HepG2 (cell line): Measurements from ENCODE around the gene DNAJC7. TPM values are rescaled to one million over a fixed set of nuclear protein-coding genes. Genes with fewer than 3 reads are reported as not detected.

ENCODE experiments used
- AGO1 ChIP-seq: fragments of 200-400 bp; formaldehyde crosslinking; IDR thresholded peaks from 2 replicates; pipeline ENCODE4 v1.6.1; 2017; ENCODE audit warnings: mild to moderate bottlenecking, low read depth, low read length, moderate library complexity; ENCODE audit not compliant: poor library complexity, severe bottlenecking
- AKAP8 ChIP-seq: sonication (generic); formaldehyde crosslinking; IDR thresholded peaks from 2 replicates; pipeline ENCODE4 v1.5.1; 2020; ENCODE audit warnings: mild to moderate bottlenecking, missing genetic modification reagents
- ARID2 ChIP-seq: sonication (generic); formaldehyde crosslinking; IDR thresholded peaks from 2 replicates; pipeline ENCODE4 v1.8.1; 2022; ENCODE audit warnings: mild to moderate bottlenecking, missing genetic modification reagents, borderline replicate concordance
- ELF1 ChIP-seq: sonication (generic); formaldehyde crosslinking; IDR thresholded peaks from 2 replicates; pipeline ENCODE4 v1.4.0; 2020; ENCODE audit warnings: missing genetic modification reagents
- FOXC1 ChIP-seq: sonication (generic); formaldehyde crosslinking; IDR thresholded peaks from 2 replicates; pipeline ENCODE4 v1.8.0; 2022; ENCODE audit warnings: mild to moderate bottlenecking, missing genetic modification reagents, borderline replicate concordance
- MAFG ChIP-seq: sonication (generic); formaldehyde crosslinking; IDR thresholded peaks from 2 replicates; pipeline ENCODE4 v1.5.1; 2020; ENCODE audit warnings: mild to moderate bottlenecking, missing genetic modification reagents
- NBN ChIP-seq: fragments of 450-650 bp; conservative IDR thresholded peaks from 2 replicates; pipeline ENCODE4 v1.6.1; 2017
- NFIC ChIP-seq: IDR thresholded peaks from 2 replicates; pipeline ENCODE4 v1.6.1; 2012; ENCODE audit warnings: mild to moderate bottlenecking, low read length, inconsistent platforms
- NFKBIZ ChIP-seq: IDR thresholded peaks from 2 replicates; pipeline ENCODE4 v1.6.1; 2018; ENCODE audit warnings: missing genetic modification reagents, missing compliant biosample characterization
- NR2F2 ChIP-seq: IDR thresholded peaks from 2 replicates; pipeline ENCODE4 v1.6.1; 2012; ENCODE audit warnings: low read depth, inconsistent platforms, borderline replicate concordance
- SIN3A ChIP-seq: IDR thresholded peaks from 2 replicates; pipeline ENCODE4 v1.6.1; 2011; ENCODE audit warnings: low read depth, mild to moderate bottlenecking, control low read depth, low read length, borderline replicate concordance
- SMARCC2 ChIP-seq: fragments of 450-650 bp; IDR thresholded peaks from 2 replicates; pipeline ENCODE4 v1.6.1; 2017; ENCODE audit warnings: antibody characterized with exemption, mild to moderate bottlenecking
- SNRNP70 ChIP-seq: fragments of 200-400 bp; formaldehyde crosslinking; IDR thresholded peaks from 2 replicates; pipeline ENCODE4 v1.6.1; 2017; ENCODE audit warnings: mild to moderate bottlenecking, low read depth, low read length, moderate library complexity
- TFE3 ChIP-seq: IDR thresholded peaks from 2 replicates; pipeline ENCODE4 v1.6.1; 2016
- U2AF1 ChIP-seq: fragments of 200-400 bp; formaldehyde crosslinking; optimal IDR thresholded peaks from 2 replicates; pipeline ENCODE3; 2017; ENCODE audit warnings: mild to moderate bottlenecking, low read depth, low read length
- ZBTB1 ChIP-seq: sonication (generic); formaldehyde crosslinking; IDR thresholded peaks from 2 replicates; pipeline ENCODE4 v1.4.0; 2020; ENCODE audit warnings: missing genetic modification reagents, borderline replicate concordance
- ZNF136 ChIP-seq: sonication (generic); formaldehyde crosslinking; IDR thresholded peaks from 2 replicates; pipeline ENCODE4 v1.8.1; 2022; ENCODE audit warnings: low read depth, mild to moderate bottlenecking, moderate library complexity, missing genetic modification reagents
- ZNF17 ChIP-seq: sonication (generic); formaldehyde crosslinking; IDR thresholded peaks from 2 replicates; pipeline ENCODE4 v1.5.0; 2020; ENCODE audit warnings: mild to moderate bottlenecking, missing genetic modification reagents
- ZNF337 ChIP-seq: sonication (generic); formaldehyde crosslinking; IDR thresholded peaks from 2 replicates; pipeline ENCODE4 v1.5.1; 2020; ENCODE audit warnings: missing genetic modification reagents, low read depth, mild to moderate bottlenecking, borderline replicate concordance
- ZNF33B ChIP-seq: sonication (generic); formaldehyde crosslinking; IDR thresholded peaks from 2 replicates; pipeline ENCODE4 v1.5.1; 2020; ENCODE audit warnings: mild to moderate bottlenecking, missing genetic modification reagents
- ZNF580 ChIP-seq: IDR thresholded peaks from 2 replicates; pipeline ENCODE4 v1.6.1; 2016; ENCODE audit warnings: low read depth, borderline replicate concordance
- ZNF644 ChIP-seq: IDR thresholded peaks from 2 replicates; pipeline ENCODE4 v1.6.1; 2016; ENCODE audit warnings: low read depth
- polyA plus RNA-seq, 8 experiments: library from polyadenylated mRNA; depleted of rRNA in 3 of 8; stranded (reverse) in 7 of 8; unstranded in 1 of 8; fragments of >200 nt; fragmentation: Illumina TruSeq in 4 of 8; extraction: Trizol in 4 of 8; gene quantifications; 2 replicates each; pipeline versions ENCODE4 v1.2.1 to v1.2.3, GENCODE V29; 2011 to 2016; ENCODE audit warnings: low read depth in 4 of 8, missing spikeins in 1 of 8, mixed read lengths in 1 of 8; ENCODE audit not compliant: insufficient read depth in 1 of 8
- total RNA-seq, 5 experiments: library from RNA; depleted of rRNA; stranded (reverse); fragments of >200 nt; fragmentation: Illumina TruSeq; extraction: Trizol; gene quantifications; 2 replicates each; pipeline ENCODE4 v1.2.3, GENCODE V29; 2016; ENCODE audit warnings: low read depth in 1 of 5
- TF ChIP-seq, protein P1 (sequence below): sonication (generic); formaldehyde crosslinking; IDR thresholded peaks from 2 replicates; pipeline ENCODE4 v1.4.0; 2020; ENCODE audit warnings: low read depth, mild to moderate bottlenecking, missing genetic modification reagents
- TF ChIP-seq, protein P2 (sequence below): sonication (generic); formaldehyde crosslinking; IDR thresholded peaks from 2 replicates; pipeline ENCODE4 v1.5.0; 2020; ENCODE audit warnings: mild to moderate bottlenecking, missing genetic modification reagents
- TF ChIP-seq, protein P3 (sequence below): IDR thresholded peaks from 2 replicates; pipeline ENCODE4 v1.6.1; 2016
- TF ChIP-seq, protein P4 (sequence below): sonication (generic); formaldehyde crosslinking; IDR thresholded peaks from 2 replicates; pipeline ENCODE4 v1.4.0; 2020; ENCODE audit warnings: missing genetic modification reagents

Gene DNAJC7
- total and polyA plus RNA-seq, 2 of the 13 experiments (the other 11 are each of a cell fraction or from before 2014, with no cell fraction given), result 47.7 to 132 TPM

DNA sequence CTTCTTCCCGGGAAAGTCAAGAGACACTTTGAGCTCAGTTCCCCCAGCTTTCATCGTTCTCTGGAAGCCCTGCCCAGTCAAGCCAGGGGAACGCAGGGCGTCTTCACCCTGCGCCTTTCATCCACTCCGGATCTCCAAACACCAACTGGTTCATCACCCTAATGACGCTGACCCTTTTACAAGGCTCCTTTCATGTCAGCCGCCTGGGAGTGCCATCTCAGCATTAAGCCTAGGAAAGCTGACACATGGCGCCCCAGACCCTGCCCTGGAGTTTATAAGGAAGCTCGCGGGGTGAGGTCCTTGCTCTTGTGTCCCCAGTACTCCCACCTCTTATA is 594 bp upstream of the DNAJC7 start (continued):
- TF ChIP-seq, protein P1, sequence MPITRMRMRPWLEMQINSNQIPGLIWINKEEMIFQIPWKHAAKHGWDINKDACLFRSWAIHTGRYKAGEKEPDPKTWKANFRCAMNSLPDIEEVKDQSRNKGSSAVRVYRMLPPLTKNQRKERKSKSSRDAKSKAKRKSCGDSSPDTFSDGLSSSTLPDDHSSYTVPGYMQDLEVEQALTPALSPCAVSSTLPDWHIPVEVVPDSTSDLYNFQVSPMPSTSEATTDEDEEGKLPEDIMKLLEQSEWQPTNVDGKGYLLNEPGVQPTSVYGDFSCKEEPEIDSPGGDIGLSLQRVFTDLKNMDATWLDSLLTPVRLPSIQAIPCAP, result no peak
- no peak for TF ChIP-seq MAFG (CRISPR knock-in tag)
- 0 out of 2 replicates have a peak, but pooled peaks have one; percentile 12 for TF ChIP-seq ZNF17 (CRISPR knock-in tag)
- TF ChIP-seq FOXC1 (CRISPR knock-in tag), result 0 out of 2 replicates have a peak, but pooled peaks have one; percentile 8
- TF ChIP-seq, protein P2, sequence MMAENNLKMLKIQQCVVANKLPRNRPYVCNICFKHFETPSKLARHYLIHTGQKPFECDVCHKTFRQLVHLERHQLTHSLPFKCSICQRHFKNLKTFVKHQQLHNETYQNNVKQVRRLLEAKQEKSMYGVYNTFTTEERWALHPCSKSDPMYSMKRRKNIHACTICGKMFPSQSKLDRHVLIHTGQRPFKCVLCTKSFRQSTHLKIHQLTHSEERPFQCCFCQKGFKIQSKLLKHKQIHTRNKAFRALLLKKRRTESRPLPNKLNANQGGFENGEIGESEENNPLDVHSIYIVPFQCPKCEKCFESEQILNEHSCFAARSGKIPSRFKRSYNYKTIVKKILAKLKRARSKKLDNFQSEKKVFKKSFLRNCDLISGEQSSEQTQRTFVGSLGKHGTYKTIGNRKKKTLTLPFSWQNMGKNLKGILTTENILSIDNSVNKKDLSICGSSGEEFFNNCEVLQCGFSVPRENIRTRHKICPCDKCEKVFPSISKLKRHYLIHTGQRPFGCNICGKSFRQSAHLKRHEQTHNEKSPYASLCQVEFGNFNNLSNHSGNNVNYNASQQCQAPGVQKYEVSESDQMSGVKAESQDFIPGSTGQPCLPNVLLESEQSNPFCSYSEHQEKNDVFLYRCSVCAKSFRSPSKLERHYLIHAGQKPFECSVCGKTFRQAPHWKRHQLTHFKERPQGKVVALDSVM (CRISPR knock-in tag), result no peak
- no peak for TF ChIP-seq ZNF337 (CRISPR knock-in tag)
- no peak for TF ChIP-seq TFE3 (CRISPR knock-in tag)
- no peak for TF ChIP-seq ZNF580 (CRISPR knock-in tag)
- no peak for TF ChIP-seq ELF1
- no peak for TF ChIP-seq SNRNP70
- 0 out of 2 replicates have a peak, but pooled peaks have one; percentile 6 for TF ChIP-seq NFIC
- TF ChIP-seq ZBTB1 (CRISPR knock-in tag), result no peak
- TF ChIP-seq ZNF33B, result no peak
- TF ChIP-seq SIN3A, result no peak
- no peak for TF ChIP-seq AKAP8
- TF ChIP-seq ARID2 (CRISPR knock-in tag), result no peak
- no peak for TF ChIP-seq ZNF644
- TF ChIP-seq ZNF136 (CRISPR knock-in tag), result no peak
- no peak for TF ChIP-seq U2AF1
- TF ChIP-seq AGO1, result no peak
- no peak for TF ChIP-seq NFKBIZ
- TF ChIP-seq, protein P3, sequence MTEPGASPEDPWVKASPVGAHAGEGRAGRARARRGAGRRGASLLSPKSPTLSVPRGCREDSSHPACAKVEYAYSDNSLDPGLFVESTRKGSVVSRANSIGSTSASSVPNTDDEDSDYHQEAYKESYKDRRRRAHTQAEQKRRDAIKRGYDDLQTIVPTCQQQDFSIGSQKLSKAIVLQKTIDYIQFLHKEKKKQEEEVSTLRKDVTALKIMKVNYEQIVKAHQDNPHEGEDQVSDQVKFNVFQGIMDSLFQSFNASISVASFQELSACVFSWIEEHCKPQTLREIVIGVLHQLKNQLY (CRISPR knock-in tag), result no peak
- TF ChIP-seq NR2F2, result no peak
- TF ChIP-seq, protein P4, sequence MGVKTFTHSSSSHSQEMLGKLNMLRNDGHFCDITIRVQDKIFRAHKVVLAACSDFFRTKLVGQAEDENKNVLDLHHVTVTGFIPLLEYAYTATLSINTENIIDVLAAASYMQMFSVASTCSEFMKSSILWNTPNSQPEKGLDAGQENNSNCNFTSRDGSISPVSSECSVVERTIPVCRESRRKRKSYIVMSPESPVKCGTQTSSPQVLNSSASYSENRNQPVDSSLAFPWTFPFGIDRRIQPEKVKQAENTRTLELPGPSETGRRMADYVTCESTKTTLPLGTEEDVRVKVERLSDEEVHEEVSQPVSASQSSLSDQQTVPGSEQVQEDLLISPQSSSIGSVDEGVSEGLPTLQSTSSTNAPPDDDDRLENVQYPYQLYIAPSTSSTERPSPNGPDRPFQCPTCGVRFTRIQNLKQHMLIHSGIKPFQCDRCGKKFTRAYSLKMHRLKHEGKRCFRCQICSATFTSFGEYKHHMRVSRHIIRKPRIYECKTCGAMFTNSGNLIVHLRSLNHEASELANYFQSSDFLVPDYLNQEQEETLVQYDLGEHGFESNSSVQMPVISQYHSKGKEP, result no peak
- TF ChIP-seq SMARCC2, result no peak
- no peak for TF ChIP-seq NBN
